ENCODE measurements around the gene FERMT1.

Gene FERMT1

DNA sequence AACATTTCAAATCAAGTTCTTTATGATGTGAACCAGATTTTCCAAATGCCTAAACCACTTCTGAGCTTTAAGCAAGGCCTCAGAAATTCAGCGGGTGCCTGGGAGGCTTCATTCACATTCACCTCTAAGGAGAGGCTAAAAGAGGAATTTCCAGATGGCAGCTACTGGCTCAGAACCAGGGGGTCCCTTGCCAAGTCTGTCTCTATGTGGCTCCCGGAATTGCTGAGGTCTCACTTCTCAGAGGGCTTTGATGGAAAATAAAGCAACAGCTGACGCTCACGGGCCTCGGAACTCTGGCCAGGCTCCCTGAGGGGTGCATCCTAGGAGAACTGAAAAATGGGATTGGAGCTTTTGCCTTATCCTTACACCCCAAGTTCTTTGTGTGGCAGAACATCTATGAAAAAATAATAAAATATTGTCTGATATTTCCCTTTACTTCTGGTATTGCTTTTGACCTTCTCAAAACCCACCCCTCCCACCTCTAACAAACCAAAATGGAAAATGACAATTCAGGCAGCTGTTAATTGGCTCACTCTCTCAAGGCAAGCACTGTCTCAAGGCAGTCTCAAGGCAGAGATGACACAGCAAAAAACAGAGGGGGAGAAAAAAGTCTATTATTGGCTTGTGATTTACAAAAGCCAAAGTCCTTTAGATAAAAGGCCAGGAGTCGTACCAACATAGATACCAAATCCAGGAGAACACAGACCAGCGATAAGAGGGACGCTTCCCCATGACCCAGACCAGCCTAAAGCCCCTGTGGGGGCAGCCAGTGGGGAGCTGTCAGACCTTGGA is 47.2 kb downstream of the FERMT1 start:
- no peak overlapping the region for H3K27ac ChIP-seq (replicated peaks)
- TF ChIP-seq, protein P1, sequence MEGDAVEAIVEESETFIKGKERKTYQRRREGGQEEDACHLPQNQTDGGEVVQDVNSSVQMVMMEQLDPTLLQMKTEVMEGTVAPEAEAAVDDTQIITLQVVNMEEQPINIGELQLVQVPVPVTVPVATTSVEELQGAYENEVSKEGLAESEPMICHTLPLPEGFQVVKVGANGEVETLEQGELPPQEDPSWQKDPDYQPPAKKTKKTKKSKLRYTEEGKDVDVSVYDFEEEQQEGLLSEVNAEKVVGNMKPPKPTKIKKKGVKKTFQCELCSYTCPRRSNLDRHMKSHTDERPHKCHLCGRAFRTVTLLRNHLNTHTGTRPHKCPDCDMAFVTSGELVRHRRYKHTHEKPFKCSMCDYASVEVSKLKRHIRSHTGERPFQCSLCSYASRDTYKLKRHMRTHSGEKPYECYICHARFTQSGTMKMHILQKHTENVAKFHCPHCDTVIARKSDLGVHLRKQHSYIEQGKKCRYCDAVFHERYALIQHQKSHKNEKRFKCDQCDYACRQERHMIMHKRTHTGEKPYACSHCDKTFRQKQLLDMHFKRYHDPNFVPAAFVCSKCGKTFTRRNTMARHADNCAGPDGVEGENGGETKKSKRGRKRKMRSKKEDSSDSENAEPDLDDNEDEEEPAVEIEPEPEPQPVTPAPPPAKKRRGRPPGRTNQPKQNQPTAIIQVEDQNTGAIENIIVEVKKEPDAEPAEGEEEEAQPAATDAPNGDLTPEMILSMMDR (IDR thresholded peaks at IDR 0.05; ENCODE audit: insufficient read depth, low read length), result no peak
- TF ChIP-seq SPI1 (IDR thresholded peaks at IDR 0.05; ENCODE audit: borderline replicate concordance, low read depth), result no peak
- DNase-seq (ENCODE audit: low read depth in 1 of 2, low spot score in 1 of 2), result no peak

DNA sequence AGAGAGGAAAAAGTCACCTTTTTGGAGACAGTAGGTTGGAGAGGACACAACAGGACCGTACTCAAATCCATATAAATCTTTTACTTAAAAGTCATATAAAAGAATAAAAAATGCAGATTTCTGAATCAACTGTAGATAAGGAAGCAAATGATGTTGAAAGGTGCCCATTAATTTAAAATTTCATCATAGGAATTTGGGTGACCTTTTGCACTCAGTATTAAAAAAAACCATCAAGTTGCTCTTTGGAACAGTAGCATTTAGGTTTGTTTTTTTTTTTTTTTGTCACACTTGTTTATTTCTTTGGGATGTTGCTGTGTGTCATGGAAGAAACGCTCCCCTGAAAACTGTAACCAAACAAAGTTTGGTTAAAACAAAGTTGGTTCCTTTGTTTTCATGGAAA is 48.0 kb downstream of the FERMT1 start:
- Histone ChIP-seq H3K4me3 (replicated peaks; ENCODE audit: insufficient read depth, low read length) (no peak overlapping the region), H3K27ac (replicated peaks) (no peak overlapping the region), H3K27me3 (ENCODE audit: insufficient read depth, poor library complexity, severe bottlenecking) (no peaks in the 10 kb centered on the region)
- no peak for DNase-seq (ENCODE audit: low read depth in 1 of 2, low spot score in 1 of 2)
- TF ChIP-seq REST (IDR thresholded peaks at IDR 0.05; ENCODE audit: insufficient replicate concordance, low read depth) (no peak), GABPA (IDR thresholded peaks at IDR 0.05; ENCODE audit: low read depth) (no peak), POLR2AphosphoS5 (IDR thresholded peaks at IDR 0.05; ENCODE audit: low read depth) (no peak), SPI1 (IDR thresholded peaks at IDR 0.05; ENCODE audit: borderline replicate concordance, low read depth) (no peak)
- TF ChIP-seq, protein P1 (IDR thresholded peaks at IDR 0.05; ENCODE audit: insufficient read depth, low read length), result no peak

More for the DNA sequence above, 47.2 kb downstream of the FERMT1 start:
- Histone ChIP-seq H3K4me3 (replicated peaks; ENCODE audit: insufficient read depth, low read length) (no peak overlapping the region), H3K27me3 (ENCODE audit: insufficient read depth, poor library complexity, severe bottlenecking) (no peaks in the 10 kb centered on the region)

DNA sequence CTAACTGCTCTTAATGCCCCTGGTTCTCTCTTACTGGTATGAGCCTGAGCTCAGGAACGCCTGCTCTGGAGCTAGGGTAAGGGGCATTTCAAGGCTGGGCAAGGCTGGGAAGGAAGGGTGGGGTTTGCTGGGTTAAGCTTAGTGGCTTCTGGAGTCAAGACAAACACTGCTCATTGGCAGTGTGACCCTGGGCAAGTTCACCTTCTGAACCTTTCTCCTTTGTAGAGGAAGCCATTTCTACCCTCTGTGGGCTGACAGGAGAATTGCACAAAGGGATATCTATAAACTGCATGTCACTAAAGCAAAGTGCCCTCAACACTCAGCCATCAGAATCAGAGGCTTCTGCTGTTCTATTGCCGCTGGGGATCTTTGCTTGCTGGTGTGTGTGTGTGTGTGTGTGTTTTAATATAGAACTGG is 48.7 kb downstream of the FERMT1 start:
- no peak overlapping the region for H3K4me3 ChIP-seq (replicated peaks; ENCODE audit: insufficient read depth, low read length)
- H3K27ac ChIP-seq (replicated peaks), result no peak overlapping the region
- H3K27me3 ChIP-seq (ENCODE audit: insufficient read depth, poor library complexity, severe bottlenecking), result no peaks in the 10 kb centered on the region
- TF ChIP-seq REST (IDR thresholded peaks at IDR 0.05; ENCODE audit: insufficient replicate concordance, low read depth) (no peak), POLR2AphosphoS5 (IDR thresholded peaks at IDR 0.05; ENCODE audit: low read depth) (no peak)
- TF ChIP-seq, protein P1 (IDR thresholded peaks at IDR 0.05; ENCODE audit: insufficient read depth, low read length), result peak; percentile 2
- DNase-seq (ENCODE audit: low read depth in 1 of 2, low spot score in 1 of 2), result peak in 1 of 2 experiments; percentile 41

All from HL-60 (cell line).